ENCODE measurements around the gene GIPR. TPM values are rescaled to one million over a fixed set of nuclear protein-coding genes. Genes with fewer than 3 reads are reported as not detected.
A peak's percentile ranks its signal among the peaks of the same experiment; 100 is the strongest.

The GIPR gene
- total RNA-seq, 1 donor from 2014 or later, result 7.1 TPM

GRCh38 chr19:45729800-45730290 lies 61.8 kb downstream of the GIPR start:
- DNase-seq (ENCODE audit: low spot score), result no peak

GRCh38 chr19:45730368-45731288 lies 62.6 kb downstream of the GIPR start, which contains the start of gene FBXO46:
Gene FBXO46 (minus strand): TSS chr19:45730896. CDS start chr19:45713495, 17,401 bp downstream.
- DNase-seq (ENCODE audit: low spot score), result peak; percentile 96

Small RNAs within 50 kb of the gene (microRNA-seq; reads per million reads assigned to microRNA genes)
- gene MIR330 (ENCODE audit: borderline number of aligned reads) (90.8 reads per million, percentile 45 among the genes with 10 or more reads in this experiment), gene MIR642A (ENCODE audit: borderline number of aligned reads) (not detected), gene MIR642B (ENCODE audit: borderline number of aligned reads) (not detected)

Other genes with a start within 250 kb of the GIPR start
- gene ERCC1, start 244.3 kb upstream of the GIPR start, total RNA-seq, result 82.3 TPM
- 907 TPM for gene FOSB, start 200.2 kb upstream of the GIPR start, total RNA-seq
- 8.3 TPM for gene RTN2, start 171.2 kb upstream of the GIPR start, total RNA-seq
- gene PPM1N, start 169.8 kb upstream of the GIPR start, total RNA-seq, result 1.1 TPM
- 104 TPM for gene VASP, start 160.7 kb upstream of the GIPR start, total RNA-seq
- gene OPA3, start 83.4 kb upstream of the GIPR start, total RNA-seq, result 12.5 TPM
- 32.7 TPM for gene GPR4, start 66.0 kb upstream of the GIPR start, total RNA-seq
- gene EML2, start 28.8 kb upstream of the GIPR start, total RNA-seq, result 33.6 TPM
- gene SNRPD2, start 23.7 kb downstream of the GIPR start, total RNA-seq, result 239 TPM
- gene QPCTL, start 24.4 kb downstream of the GIPR start, total RNA-seq, result 7.7 TPM
- 12.8 TPM for gene FBXO46, start 62.7 kb downstream of the GIPR start, total RNA-seq
- gene MEIOSIN, start 65.2 kb downstream of the GIPR start, total RNA-seq, result not detected
- gene SIX5, start 101.0 kb downstream of the GIPR start, total RNA-seq, result 18.0 TPM
- gene DMPK, start 114.3 kb downstream of the GIPR start, total RNA-seq, result 37.5 TPM
- gene DMWD, start 124.6 kb downstream of the GIPR start, total RNA-seq, result 57.2 TPM
- gene RSPH6A, start 147.1 kb downstream of the GIPR start, total RNA-seq, result not detected
- 52.8 TPM for gene SYMPK, start 194.9 kb downstream of the GIPR start, total RNA-seq
- not detected for gene FOXA3, start 196.1 kb downstream of the GIPR start, total RNA-seq
- gene IRF2BP1, start 217.9 kb downstream of the GIPR start, total RNA-seq, result 14.0 TPM
- 10.2 TPM for gene MYPOP, start 234.4 kb downstream of the GIPR start, total RNA-seq
- not detected for gene NANOS2, start 246.6 kb downstream of the GIPR start, total RNA-seq